GM10248 (cell line): ENCODE data around the gene DCAF7.

Experiments used
- CTCF ChIA-PET: fragments of 300-600 bp; sonication (Branson Sonifier 250); formaldehyde crosslinking; extraction: SDS; loops from one replicate; lab custom pipeline; 2021; ENCODE audit warnings: antibody characterized with exemption; lab: Yijun Ruan, JAX
- POLR2A ChIA-PET: fragments of 350-650 bp; sonication (Branson Sonifier 250); formaldehyde crosslinking; extraction: SDS; loops from one replicate; lab custom pipeline; 2020; ENCODE audit warnings: antibody characterized with exemption; lab: Yijun Ruan, JAX
- DNase-seq: peaks from one replicate; pipeline ENCODE4 v3.0.0; 2012; ENCODE audit errors: extremely low spot score
- TF ChIP-seq, protein P1 (sequence below): IDR thresholded peaks from 2 replicates; pipeline ENCODE4 v1.5.1; 2012; ENCODE audit warnings: mild to moderate bottlenecking, low read depth; ENCODE audit errors: extremely low read depth, missing control alignments, control extremely low read depth

The DCAF7 gene

DNA sequence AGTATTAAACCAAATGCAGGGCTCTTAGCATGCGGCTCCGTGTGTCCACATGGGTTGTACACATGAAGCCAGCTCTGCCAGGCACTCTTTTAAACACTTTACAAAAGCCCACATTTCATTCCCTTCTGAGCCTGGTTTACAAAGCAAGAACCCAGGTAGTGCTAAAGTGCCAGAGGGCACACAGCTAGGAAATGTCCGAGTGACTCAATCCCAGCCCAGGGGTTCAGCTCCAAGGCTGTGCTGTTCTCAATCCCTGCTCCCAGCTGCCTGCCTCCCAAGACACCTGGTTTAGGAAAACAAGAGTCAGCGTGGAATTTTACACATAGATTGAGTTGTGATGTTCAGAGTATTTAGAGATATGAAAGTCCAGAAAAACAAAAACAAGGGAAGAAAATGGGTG, 13.3 kb upstream of the DCAF7 start:
- ChIA-PET CTCF (interaction anchor here (0.9 kb wide), 1 partner anchor 112 kb away, joined by 3 read pairs; no protein-coding TSS in a partner anchor), POLR2A (no interaction called here)
- no peak for DNase-seq
- TF ChIP-seq, protein P1, sequence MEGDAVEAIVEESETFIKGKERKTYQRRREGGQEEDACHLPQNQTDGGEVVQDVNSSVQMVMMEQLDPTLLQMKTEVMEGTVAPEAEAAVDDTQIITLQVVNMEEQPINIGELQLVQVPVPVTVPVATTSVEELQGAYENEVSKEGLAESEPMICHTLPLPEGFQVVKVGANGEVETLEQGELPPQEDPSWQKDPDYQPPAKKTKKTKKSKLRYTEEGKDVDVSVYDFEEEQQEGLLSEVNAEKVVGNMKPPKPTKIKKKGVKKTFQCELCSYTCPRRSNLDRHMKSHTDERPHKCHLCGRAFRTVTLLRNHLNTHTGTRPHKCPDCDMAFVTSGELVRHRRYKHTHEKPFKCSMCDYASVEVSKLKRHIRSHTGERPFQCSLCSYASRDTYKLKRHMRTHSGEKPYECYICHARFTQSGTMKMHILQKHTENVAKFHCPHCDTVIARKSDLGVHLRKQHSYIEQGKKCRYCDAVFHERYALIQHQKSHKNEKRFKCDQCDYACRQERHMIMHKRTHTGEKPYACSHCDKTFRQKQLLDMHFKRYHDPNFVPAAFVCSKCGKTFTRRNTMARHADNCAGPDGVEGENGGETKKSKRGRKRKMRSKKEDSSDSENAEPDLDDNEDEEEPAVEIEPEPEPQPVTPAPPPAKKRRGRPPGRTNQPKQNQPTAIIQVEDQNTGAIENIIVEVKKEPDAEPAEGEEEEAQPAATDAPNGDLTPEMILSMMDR, result no peak

DNA sequence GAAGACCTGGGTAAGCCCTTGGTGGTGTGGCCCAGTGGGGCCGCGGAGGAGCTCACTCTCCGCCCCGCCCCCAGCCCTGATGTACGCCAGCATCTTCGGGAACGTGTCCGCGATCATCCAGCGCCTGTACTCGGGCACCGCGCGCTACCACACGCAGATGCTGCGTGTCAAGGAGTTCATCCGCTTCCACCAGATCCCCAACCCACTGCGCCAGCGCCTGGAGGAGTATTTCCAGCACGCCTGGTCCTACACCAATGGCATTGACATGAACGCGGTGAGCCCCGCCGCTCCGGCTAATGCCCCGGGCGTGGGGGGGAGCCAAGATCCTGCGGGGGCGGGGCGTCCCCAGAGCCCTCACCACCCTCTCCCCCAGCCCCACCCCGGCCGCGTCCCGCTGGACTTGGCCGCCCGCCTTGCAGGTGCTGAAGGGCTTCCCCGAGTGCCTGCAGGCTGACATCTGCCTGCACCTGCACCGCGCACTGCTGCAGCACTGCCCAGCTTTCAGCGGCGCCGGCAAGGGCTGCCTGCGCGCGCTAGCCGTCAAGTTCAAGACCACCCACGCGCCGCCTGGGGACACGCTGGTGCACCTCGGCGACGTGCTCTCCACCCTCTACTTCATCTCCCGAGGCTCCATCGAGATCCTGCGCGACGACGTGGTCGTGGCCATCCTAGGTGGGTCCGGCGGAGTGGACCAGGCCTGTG, 12.1 kb upstream of the DCAF7 start:
- TF ChIP-seq, protein P1, result no peak
- no peak for DNase-seq
- ChIA-PET CTCF (no interaction called here), POLR2A (no interaction called here)

DNA sequence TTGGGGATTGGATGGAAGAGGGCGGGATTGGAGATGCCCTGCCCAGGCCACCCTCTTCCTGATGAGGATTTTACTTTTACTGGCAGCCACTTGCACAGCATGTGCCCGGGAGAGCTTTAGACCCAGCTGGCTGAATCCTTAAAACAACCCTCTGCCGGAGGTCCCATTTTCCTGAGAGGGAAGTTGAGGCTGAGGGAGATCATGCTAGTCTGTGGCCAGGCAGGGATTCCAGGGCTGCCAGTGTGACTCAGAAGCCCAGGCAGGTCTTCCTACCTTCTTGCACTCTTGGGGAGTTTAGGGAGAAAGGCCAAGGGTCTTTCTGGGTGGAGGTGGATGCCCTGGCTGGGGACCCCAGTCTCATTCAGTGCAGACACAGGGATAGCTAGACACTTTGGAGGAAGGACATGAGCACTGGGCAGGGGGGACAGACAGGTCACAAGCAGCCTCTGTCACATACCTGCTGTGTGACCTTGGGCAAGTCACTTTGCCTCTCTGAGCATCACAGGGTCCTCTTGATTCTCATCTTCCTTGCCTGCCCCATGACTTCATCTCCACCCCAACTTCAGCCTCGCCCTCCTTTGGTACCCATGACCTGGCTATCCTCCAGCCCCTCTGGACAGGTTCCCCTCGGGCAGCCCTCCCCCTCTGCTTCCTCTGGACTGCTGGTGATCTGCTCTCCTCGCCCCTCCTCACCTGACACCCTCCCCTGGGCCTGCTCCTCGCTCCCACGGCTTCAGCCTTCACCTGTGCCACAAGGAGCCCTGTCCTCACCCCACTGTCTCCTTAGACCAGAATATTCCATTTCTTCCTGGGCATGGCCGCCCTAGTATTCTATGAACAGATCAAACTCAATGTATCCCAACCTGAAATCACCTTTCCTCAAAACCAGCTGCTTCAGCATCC, 11.3 kb upstream of the DCAF7 start:
- TF ChIP-seq, protein P1, result no peak
- POLR2A ChIA-PET, result no interaction called here
- DNase-seq, result no peak
- CTCF ChIA-PET, result no interaction called here

DNA sequence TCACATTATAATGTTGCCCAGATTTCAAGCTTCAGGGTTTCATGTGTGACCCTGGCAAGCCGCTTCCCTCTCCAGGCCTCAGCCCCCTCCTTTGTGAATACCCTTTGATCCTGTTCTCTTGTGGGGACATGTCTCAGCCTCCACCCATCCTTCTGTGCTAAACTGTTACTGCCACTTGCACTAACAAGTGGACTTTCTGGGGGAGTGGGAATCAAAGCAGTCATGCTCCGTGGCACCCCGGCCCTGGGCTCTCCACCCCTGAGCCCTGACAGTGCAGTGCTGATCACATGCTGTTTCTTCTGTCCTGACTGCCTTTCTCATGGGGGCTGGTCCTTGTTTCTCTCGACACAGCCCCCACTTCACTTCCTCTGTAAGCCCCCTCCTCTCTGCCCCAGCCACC, 9.7 kb upstream of the DCAF7 start:
- ChIA-PET CTCF (no interaction called here), POLR2A (no interaction called here)
- TF ChIP-seq, protein P1, result no peak
- no peak for DNase-seq

DNA sequence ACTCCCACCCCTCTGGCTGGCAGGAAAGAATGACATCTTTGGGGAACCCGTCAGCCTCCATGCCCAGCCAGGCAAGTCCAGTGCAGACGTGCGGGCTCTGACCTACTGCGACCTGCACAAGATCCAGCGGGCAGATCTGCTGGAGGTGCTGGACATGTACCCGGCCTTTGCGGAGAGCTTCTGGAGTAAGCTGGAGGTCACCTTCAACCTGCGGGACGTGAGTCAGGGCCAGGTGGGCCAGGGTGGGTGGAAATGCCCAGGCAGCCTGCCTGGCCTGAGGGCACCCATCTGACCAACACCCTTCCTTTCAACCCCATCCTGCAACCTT, 8.1 kb upstream of the DCAF7 start:
- TF ChIP-seq, protein P1, result no peak
- ChIA-PET CTCF (interaction anchor here (1.4 to 1.5 kb wide), 2 partner anchors 10 to 117 kb away, joined by 4 read pairs; no protein-coding TSS in a partner anchor), POLR2A (no interaction called here)
- DNase-seq, result no peak

DNA sequence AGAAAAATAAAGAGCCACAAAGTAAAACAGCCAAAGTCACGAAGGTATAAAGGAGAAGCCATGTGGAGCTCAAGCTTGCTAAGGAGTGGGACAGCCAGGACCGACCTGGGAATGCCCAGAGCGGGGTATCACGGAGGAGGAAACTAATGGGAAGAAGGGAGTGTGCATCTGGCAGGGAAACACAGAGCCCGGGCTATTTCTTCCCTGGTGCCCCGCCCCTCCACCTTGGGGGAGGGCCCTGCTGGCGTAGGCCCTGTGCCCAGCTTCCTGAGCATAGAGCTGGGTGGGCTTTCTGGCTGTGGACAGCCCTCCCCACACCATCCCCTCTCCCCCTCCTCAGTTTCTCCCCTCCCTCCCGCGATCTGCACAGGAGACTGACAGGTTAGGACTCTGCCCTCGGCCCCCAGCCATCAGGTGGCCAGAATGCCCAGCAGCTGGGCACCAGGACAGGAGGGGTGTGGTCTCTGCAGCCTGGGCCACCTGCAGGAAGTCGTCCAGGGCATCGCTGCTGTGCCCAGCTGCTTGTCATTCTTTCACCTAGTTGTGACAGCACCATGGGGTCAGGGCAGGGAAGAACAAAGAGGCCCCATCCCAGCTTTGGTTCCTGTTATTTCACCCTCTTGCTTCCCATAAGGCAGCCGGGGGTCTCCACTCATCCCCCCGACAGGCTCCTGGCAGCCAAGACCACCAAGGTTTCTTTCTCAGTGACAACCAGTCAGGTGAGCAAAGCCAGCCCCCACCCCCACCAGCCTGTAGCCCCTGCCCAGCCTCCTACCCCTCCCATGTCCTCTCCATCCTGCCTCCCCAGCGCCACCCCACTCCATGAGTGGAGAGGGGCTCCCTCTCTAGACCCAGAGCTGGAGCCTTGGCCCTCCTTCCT, 7.1 kb upstream of the DCAF7 start:
- TF ChIP-seq, protein P1, result no peak
- ChIA-PET CTCF (interaction anchor here (1.2 to 1.5 kb wide), 3 partner anchors 11 to 118 kb away, joined by 3 to 4 read pairs (median 4); no protein-coding TSS in a partner anchor), POLR2A (no interaction called here)
- no peak for DNase-seq
